Smooth muscle cell (in vitro differentiated cells): ENCODE measurements around the gene ZEB1. TPM values are rescaled to one million over a fixed set of nuclear protein-coding genes. Genes with fewer than 3 reads are reported as not detected.

ENCODE experiments used
- DNase-seq: peaks from one replicate; lab custom pipeline; 2025; ENCODE audit not compliant: unreplicated experiment; lab: John Stamatoyannopoulos, UW
- H2AFZ ChIP-seq: fragments of 200-600 bp; sonication (generic); 2 replicates; pipeline ENCODE4 v1.6.0; 2016; ENCODE audit warnings: antibody characterized with exemption, low read depth, mild to moderate bottlenecking
- H3F3A ChIP-seq: fragments of 200-600 bp; sonication (generic); 2 replicates; pipeline ENCODE4 v1.6.0; 2017; ENCODE audit warnings: antibody characterized with exemption, low read depth
- H3K27ac ChIP-seq: fragments of 200-600 bp; sonication (generic); 2 replicates; pipeline ENCODE4 v1.5.1; 2016; ENCODE audit warnings: low read depth, mild to moderate bottlenecking
- H3K27me3 ChIP-seq: fragments of 200-600 bp; sonication (generic); 2 replicates; pipeline ENCODE4 v1.6.1; 2016; ENCODE audit warnings: low read depth, mild to moderate bottlenecking
- H3K36me3 ChIP-seq: fragments of 200-600 bp; sonication (generic); 2 replicates; pipeline ENCODE4 v1.5.1; 2016; ENCODE audit warnings: low read depth
- H3K4me1 ChIP-seq: fragments of 200-600 bp; sonication (generic); 2 replicates; pipeline ENCODE4 v1.5.1; 2016; ENCODE audit warnings: low read depth
- H3K4me2 ChIP-seq: fragments of 200-600 bp; sonication (generic); 2 replicates; pipeline ENCODE4 v1.6.0; 2016; ENCODE audit warnings: mild to moderate bottlenecking
- H3K4me3 ChIP-seq: fragments of 200-600 bp; sonication (generic); 2 replicates; pipeline ENCODE4 v1.5.1; 2016; ENCODE audit warnings: mild to moderate bottlenecking
- H3K79me2 ChIP-seq: fragments of 200-600 bp; sonication (generic); 2 replicates; pipeline ENCODE4 v1.6.0; 2016; ENCODE audit warnings: low read depth, mild to moderate bottlenecking
- H3K9ac ChIP-seq: fragments of 200-600 bp; sonication (generic); 2 replicates; pipeline ENCODE4 v1.6.0; 2016; ENCODE audit warnings: low read depth
- H3K9me3 ChIP-seq: fragments of 200-600 bp; sonication (generic); replicated peaks from 2 replicates; pipeline ENCODE4 v1.5.1; 2016; ENCODE audit warnings: low read depth
- H4K20me1 ChIP-seq: fragments of 200-600 bp; sonication (generic); 2 replicates; pipeline ENCODE4 v1.6.0; 2016; ENCODE audit warnings: low read depth
- WGBS: methylation state at CpG from one replicate; pipeline ENCODE4 v1.1.7; 2016; ENCODE audit warnings: low lambda C conversion rate; 5-methylcytosine and 5-hydroxymethylcytosine counted together
- polyA plus RNA-seq: library from polyadenylated mRNA; unstranded; fragments of >200 nt; fragmentation: Nextera tagmentation; extraction: Ambion mirVana; gene quantifications from 2 replicates; pipeline ENCODE4 v1.2.1, GENCODE V29; 2016
- total RNA-seq: library from RNA; depleted of rRNA; stranded (reverse); fragments of >200 nt; gene quantifications from 2 replicates; pipeline ENCODE4 v1.2.3, GENCODE V29; 2014
- TF ChIP-seq, protein P1 (sequence below): fragments of 200-600 bp; sonication (generic); IDR thresholded peaks from 2 replicates; pipeline ENCODE4 v1.5.1; 2017; ENCODE audit warnings: borderline replicate concordance, mild to moderate bottlenecking, antibody characterized with exemption; ENCODE audit not compliant: insufficient read depth, poor library complexity, severe bottlenecking

Gene ZEB1
- total and polyA plus RNA-seq, 2 experiments from 2014 or later: 7.9 to 15.7 TPM

DNA sequence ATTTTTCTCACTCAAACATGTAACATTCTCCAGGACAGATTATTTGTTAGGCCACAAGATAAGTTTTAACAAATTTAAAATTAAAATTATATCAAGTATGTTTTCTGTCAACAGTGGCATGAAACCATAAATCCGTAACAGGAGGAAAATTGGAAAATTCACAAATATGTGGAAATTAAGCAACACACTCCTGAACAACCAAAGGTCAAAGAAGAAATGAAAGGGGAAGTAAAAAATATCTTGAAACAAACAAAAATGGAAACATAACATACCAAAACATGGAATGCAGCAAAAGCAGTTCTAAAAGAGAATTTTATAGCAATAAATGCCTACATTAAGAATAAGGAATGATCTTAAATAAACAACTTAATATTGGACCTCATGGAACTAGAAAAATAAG lies 147.3 kb downstream of the ZEB1 start:
- 90% methylated on average over 1 of the region's 1 CpG for WGBS
- Histone ChIP-seq H3K27ac (no peak overlapping the region), H3K36me3 (peaks cover 19% of the 10 kb centered on the region), H3K27me3 (no peaks in the 10 kb centered on the region), H3K4me3 (no peak overlapping the region), H3K4me1 (no peaks in the 10 kb centered on the region), H2AFZ (no peak overlapping the region), H3K9me3 (peaks cover 6% of the 10 kb centered on the region), H3K9ac (no peak overlapping the region), H3K4me2 (no peak overlapping the region), H3K79me2 (no peaks in the 10 kb centered on the region), H3F3A (no peaks in the 10 kb centered on the region), H4K20me1 (no peaks in the 10 kb centered on the region)
- no peak for DNase-seq
- TF ChIP-seq, protein P1, sequence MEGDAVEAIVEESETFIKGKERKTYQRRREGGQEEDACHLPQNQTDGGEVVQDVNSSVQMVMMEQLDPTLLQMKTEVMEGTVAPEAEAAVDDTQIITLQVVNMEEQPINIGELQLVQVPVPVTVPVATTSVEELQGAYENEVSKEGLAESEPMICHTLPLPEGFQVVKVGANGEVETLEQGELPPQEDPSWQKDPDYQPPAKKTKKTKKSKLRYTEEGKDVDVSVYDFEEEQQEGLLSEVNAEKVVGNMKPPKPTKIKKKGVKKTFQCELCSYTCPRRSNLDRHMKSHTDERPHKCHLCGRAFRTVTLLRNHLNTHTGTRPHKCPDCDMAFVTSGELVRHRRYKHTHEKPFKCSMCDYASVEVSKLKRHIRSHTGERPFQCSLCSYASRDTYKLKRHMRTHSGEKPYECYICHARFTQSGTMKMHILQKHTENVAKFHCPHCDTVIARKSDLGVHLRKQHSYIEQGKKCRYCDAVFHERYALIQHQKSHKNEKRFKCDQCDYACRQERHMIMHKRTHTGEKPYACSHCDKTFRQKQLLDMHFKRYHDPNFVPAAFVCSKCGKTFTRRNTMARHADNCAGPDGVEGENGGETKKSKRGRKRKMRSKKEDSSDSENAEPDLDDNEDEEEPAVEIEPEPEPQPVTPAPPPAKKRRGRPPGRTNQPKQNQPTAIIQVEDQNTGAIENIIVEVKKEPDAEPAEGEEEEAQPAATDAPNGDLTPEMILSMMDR: no peak

DNA sequence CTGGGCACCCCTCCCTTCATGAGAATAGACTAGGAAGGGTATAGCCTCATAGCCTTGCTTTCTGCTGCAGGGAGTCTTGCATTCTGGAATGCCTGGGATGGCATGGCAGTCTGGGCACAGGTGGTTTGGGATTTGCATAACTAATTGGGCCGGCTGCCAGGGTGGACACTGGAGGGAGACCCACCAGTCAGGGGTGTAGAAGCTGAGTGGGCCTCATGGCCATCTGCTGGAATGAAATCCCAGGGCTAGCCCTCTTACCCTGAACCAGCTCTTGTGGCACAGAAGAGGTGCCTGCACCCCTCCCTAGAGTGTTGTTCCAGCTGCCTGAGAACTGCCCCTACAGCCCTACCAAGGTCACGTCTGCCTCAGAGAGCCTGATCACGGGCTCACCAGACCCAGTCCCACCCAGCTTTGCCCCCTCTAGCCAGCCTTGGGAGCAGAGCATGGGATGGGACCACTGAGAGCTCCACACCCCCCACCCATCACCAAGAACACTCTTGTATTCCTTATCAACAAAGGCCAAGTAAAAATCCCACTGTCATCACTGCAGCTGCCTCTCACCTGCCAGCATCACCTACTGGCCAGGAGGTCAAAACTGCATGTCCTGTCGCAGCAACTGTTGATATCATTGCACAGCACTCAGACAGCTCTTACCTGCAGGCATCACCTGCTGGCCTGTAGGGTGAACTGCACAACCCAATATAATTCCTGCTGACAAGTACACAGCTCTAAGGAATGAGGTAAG lies 148.9 kb downstream of the ZEB1 start:
- H3F3A ChIP-seq: no peaks in the 10 kb centered on the region
- no peak overlapping the region for H2AFZ ChIP-seq
- peaks cover 13% of the 10 kb centered on the region for H3K36me3 ChIP-seq
- WGBS: 79% methylated on average over 4 of the region's 4 CpGs
- H3K4me3 ChIP-seq: no peak overlapping the region
- DNase-seq: no peak
- TF ChIP-seq, protein P1: peak; percentile 46
- H3K4me2 ChIP-seq: no peak overlapping the region
- H4K20me1 ChIP-seq: no peaks in the 10 kb centered on the region
- no peaks in the 10 kb centered on the region for H3K79me2 ChIP-seq
- no peaks in the 10 kb centered on the region for H3K27me3 ChIP-seq
- H3K4me1 ChIP-seq: no peaks in the 10 kb centered on the region
- no peak overlapping the region for H3K27ac ChIP-seq
- H3K9me3 ChIP-seq: peaks cover 6% of the 10 kb centered on the region
- H3K9ac ChIP-seq: no peak overlapping the region

DNA sequence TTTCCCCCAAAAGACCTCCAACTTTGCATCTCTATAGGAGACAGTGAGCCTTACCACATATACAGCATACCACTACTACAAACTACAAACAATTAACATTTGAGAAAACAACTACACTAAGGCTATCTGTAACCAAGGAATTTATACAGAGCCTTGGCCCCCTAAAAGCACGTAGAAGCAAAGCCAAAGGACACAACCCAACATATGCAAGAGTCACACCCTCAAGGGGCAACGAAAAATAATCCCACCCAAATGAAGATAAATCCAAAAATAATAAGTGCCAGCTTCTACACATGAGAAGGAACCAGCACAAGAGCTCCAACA lies 149.5 kb downstream of the ZEB1 start:
- H3K79me2 ChIP-seq: no peaks in the 10 kb centered on the region
- WGBS: 74% methylated on average over 2 of the region's 2 CpGs

More for the DNA sequence above, 149.5 kb downstream of the ZEB1 start:
- Histone ChIP-seq H3F3A (no peaks in the 10 kb centered on the region), H4K20me1 (no peaks in the 10 kb centered on the region), H3K36me3 (peaks cover 13% of the 10 kb centered on the region), H3K27ac (no peak overlapping the region), H3K4me3 (no peak overlapping the region), H3K9ac (no peak overlapping the region), H3K27me3 (no peaks in the 10 kb centered on the region), H3K4me1 (no peaks in the 10 kb centered on the region), H2AFZ (no peak overlapping the region), H3K9me3 (peaks cover 6% of the 10 kb centered on the region), H3K4me2 (no peak overlapping the region)
- no peak for DNase-seq
- TF ChIP-seq, protein P1: no peak
